Fibroblast of mammary gland (primary cell): ENCODE data around the gene STXBP6.
A peak's percentile ranks its signal among the peaks of the same experiment; 100 is the strongest.

Experiments
- DNase-seq: peaks from one replicate; pipeline ENCODE4 v3.0.0-alpha.2; 2010; ENCODE audit warnings: low read depth
- H3K4me3 ChIP-seq: 2 replicates; pipeline ENCODE4 v1.5.1; 2011; ENCODE audit warnings: low read depth, mild to moderate bottlenecking, low read length, moderate library complexity; ENCODE audit not compliant: control insufficient read depth
- TF ChIP-seq, protein P1 (sequence below): conservative IDR thresholded peaks from 2 replicates; pipeline ENCODE4 v1.5.1; 2011; ENCODE audit warnings: low read depth, low read length, inconsistent platforms; ENCODE audit not compliant: control insufficient read depth, insufficient read depth

Gene STXBP6

DNA sequence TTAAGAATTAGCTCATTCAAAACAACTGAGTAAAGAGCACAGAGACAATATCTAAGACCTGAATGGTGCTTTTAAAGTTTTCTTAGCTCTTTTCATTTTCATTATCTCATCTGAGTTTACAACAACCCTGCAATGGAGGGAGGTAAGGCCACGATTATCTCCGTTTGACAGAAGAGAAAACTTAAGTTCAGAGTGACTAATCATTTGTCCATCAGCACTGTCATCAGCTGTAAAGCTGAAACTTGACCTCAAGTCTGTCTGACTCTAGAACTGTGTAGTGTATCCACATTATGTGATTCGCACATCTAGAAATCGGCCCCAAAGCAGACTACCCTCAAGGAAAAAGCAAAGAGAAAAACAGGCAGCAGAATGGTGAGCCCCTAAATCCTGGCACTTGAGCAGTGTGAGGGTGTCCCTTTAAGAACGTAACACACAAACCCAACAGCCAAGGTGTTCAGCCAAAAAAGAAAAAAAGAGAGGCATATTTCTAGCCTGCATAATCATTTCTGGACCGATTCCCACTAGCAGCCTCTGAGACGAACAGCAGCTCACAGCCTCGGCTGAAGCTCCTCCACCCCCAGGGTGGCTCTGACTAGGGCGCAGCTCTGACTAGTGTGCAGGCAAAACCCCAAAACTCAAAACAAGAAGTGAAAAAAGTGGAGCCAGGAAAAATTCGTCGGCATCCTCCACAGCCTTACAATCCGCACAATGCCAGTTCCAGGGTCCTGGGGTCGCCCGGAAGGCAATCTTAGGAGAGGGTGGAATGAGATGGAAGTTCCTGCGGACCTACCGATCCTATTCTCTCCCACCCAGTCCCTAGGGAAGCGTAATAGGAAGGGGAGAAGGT, 1.6 kb downstream of the STXBP6 start:
- TF ChIP-seq, protein P1, sequence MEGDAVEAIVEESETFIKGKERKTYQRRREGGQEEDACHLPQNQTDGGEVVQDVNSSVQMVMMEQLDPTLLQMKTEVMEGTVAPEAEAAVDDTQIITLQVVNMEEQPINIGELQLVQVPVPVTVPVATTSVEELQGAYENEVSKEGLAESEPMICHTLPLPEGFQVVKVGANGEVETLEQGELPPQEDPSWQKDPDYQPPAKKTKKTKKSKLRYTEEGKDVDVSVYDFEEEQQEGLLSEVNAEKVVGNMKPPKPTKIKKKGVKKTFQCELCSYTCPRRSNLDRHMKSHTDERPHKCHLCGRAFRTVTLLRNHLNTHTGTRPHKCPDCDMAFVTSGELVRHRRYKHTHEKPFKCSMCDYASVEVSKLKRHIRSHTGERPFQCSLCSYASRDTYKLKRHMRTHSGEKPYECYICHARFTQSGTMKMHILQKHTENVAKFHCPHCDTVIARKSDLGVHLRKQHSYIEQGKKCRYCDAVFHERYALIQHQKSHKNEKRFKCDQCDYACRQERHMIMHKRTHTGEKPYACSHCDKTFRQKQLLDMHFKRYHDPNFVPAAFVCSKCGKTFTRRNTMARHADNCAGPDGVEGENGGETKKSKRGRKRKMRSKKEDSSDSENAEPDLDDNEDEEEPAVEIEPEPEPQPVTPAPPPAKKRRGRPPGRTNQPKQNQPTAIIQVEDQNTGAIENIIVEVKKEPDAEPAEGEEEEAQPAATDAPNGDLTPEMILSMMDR = no peak
- DNase-seq = peak; percentile 87
- H3K4me3 ChIP-seq = peak overlapping the region; percentile 57

- no peak overlapping the region for H3K4me3 ChIP-seq
- TF ChIP-seq, protein P1 = no peak
- DNase-seq = no peak
Measured at GRCh38 chr14:25046301-25046943, 3.5 kb downstream of the STXBP6 start.

GRCh38 chr14:25044106-25044698, 5.7 kb downstream of the STXBP6 start:
- no peak overlapping the region for H3K4me3 ChIP-seq
- TF ChIP-seq, protein P1 = no peak
- no peak for DNase-seq

DNA sequence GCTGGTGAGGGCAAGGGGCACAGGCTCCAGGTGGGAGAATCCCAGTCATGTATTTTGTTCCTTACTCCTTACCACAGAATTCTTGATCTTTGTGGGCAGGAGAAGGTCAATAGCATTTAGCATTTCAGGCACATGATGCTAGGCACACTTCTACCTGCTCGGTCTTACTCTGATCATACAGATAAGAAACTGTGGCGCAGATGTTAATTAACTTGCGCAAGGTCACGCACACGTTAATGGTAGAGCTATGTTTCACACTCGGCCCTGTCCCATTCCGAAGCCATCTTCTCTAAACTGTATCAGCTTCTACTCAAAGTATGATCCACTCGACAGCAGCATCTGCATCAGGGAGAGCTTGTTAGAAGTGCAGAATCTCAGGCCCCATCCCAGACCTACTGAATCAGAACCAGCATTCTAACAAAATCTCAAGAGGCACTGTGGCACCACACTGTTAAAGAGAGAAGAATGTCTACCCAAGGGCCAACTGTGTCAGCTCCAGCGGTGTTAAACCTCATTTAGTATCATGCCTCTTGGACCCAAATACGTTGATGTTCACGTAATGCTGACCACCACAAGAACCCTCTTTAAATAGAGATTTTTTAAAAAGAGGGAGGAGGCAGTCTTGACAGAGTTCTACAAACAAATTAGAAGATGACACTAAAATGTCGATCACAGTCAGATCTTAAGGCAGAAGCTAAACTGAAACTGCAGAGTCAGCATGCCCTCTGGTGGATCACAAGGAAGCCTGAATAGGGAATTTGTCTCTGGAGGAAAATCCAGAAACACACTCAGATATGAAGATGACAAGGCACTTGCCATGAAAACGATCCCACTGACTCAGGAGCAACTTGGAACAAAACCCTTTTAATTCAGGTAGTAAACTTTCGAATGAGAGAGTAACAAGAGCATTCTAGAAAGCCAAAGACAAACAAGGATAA, 7.3 kb downstream of the STXBP6 start:
- TF ChIP-seq, protein P1 = peak; percentile 57
- no peak overlapping the region for H3K4me3 ChIP-seq
- peak; percentile 73 for DNase-seq

- TF ChIP-seq, protein P1 = no peak
- no peak overlapping the region for H3K4me3 ChIP-seq
- DNase-seq = no peak
Measured at GRCh38 chr14:25041898-25042297, 8.0 kb downstream of the STXBP6 start.

GRCh38 chr14:25041484-25041883, 8.5 kb downstream of the STXBP6 start:
- no peak for DNase-seq
- no peak overlapping the region for H3K4me3 ChIP-seq
- TF ChIP-seq, protein P1 = no peak
